Mucosa of stomach (tissue), 1 donor: Measurements from ENCODE around the gene RNFT2.
"Not testable (repeated sequence)": the region's sequence is repeated elsewhere in the genome, so short reads cannot be mapped to it uniquely, and the experiment has no call there.

Source experiments
- H3K27me3 ChIP-seq: one replicate; pipeline ENCODE4 v1.7.0; 2013; ENCODE audit warnings: mild to moderate bottlenecking, low read length; ENCODE audit not compliant: control insufficient read depth, insufficient read depth
- H3K36me3 ChIP-seq: one replicate; pipeline ENCODE4 v1.7.0; 2013; ENCODE audit warnings: low read length; ENCODE audit not compliant: control insufficient read depth, insufficient read depth
- H3K4me1 ChIP-seq: one replicate; pipeline ENCODE4 v1.7.0; 2013; ENCODE audit warnings: mild to moderate bottlenecking, low read length; ENCODE audit not compliant: control insufficient read depth, insufficient read depth
- H3K4me3 ChIP-seq: one replicate; pipeline ENCODE4 v1.7.0; 2013; ENCODE audit warnings: low read length
- H3K9ac ChIP-seq: one replicate; pipeline ENCODE4 v1.7.0; 2013; ENCODE audit warnings: mild to moderate bottlenecking, low read length, moderate library complexity
- H3K9me3 ChIP-seq: one replicate; pipeline ENCODE4 v1.7.0; 2013; ENCODE audit warnings: mild to moderate bottlenecking, low read length, moderate library complexity; ENCODE audit not compliant: control insufficient read depth
- donor health status: Pancreatic carcinoma.

The RNFT2 gene

GRCh38 chr12:116761499-116761898 is 23.4 kb downstream of the RNFT2 start:
- no peak overlapping the region for H3K4me3 ChIP-seq
- H3K9me3 ChIP-seq, result no peaks in the 10 kb centered on the region
- H3K9ac ChIP-seq, result no peak overlapping the region
- H3K27me3 ChIP-seq, result no peaks in the 10 kb centered on the region
- no peaks in the 10 kb centered on the region for H3K36me3 ChIP-seq
- H3K4me1 ChIP-seq, result no peaks in the 10 kb centered on the region

- Histone ChIP-seq H3K4me3 (no peak overlapping the region), H3K4me1 (no peaks in the 10 kb centered on the region), H3K9ac (no peak overlapping the region), H3K27me3 (no peaks in the 10 kb centered on the region), H3K9me3 (no peaks in the 10 kb centered on the region), H3K36me3 (no peaks in the 10 kb centered on the region)
These were observed 27.2 kb downstream of the RNFT2 start for GRCh38 chr12:116765271-116765670.

- H3K4me1 ChIP-seq, result no peaks in the 10 kb centered on the region
- H3K36me3 ChIP-seq, result no peaks in the 10 kb centered on the region
- no peaks in the 10 kb centered on the region for H3K27me3 ChIP-seq
- no peak overlapping the region for H3K9ac ChIP-seq
- no peak overlapping the region for H3K4me3 ChIP-seq
- no peaks in the 10 kb centered on the region for H3K9me3 ChIP-seq
These were observed 28.2 kb downstream of the RNFT2 start for GRCh38 chr12:116766285-116766684.

- no peak overlapping the region for H3K4me3 ChIP-seq
- no peaks in the 10 kb centered on the region for H3K36me3 ChIP-seq
- H3K9me3 ChIP-seq, result no peaks in the 10 kb centered on the region
- no peak overlapping the region for H3K9ac ChIP-seq
- no peaks in the 10 kb centered on the region for H3K27me3 ChIP-seq
- no peaks in the 10 kb centered on the region for H3K4me1 ChIP-seq
These were observed 28.6 kb downstream of the RNFT2 start for GRCh38 chr12:116766746-116767145.

- Histone ChIP-seq H3K27me3 (no peaks in the 10 kb centered on the region), H3K9ac (no peak overlapping the region), H3K4me1 (no peaks in the 10 kb centered on the region), H3K9me3 (no peaks in the 10 kb centered on the region), H3K4me3 (no peak overlapping the region), H3K36me3 (no peaks in the 10 kb centered on the region)
These were observed 33.5 kb downstream of the RNFT2 start for GRCh38 chr12:116771651-116772050.

GRCh38 chr12:116773276-116773731 is 35.2 kb downstream of the RNFT2 start:
- no peak overlapping the region for H3K4me3 ChIP-seq
- no peak overlapping the region for H3K9ac ChIP-seq
- no peaks in the 10 kb centered on the region for H3K4me1 ChIP-seq
- H3K9me3 ChIP-seq, result no peaks in the 10 kb centered on the region
- no peaks in the 10 kb centered on the region for H3K27me3 ChIP-seq
- H3K36me3 ChIP-seq, result no peaks in the 10 kb centered on the region

- Histone ChIP-seq H3K27me3 (no peaks in the 10 kb centered on the region), H3K4me1 (no peaks in the 10 kb centered on the region), H3K4me3 (no peak overlapping the region), H3K9me3 (no peaks in the 10 kb centered on the region), H3K9ac (no peak overlapping the region), H3K36me3 (no peaks in the 10 kb centered on the region)
These were observed 35.9 kb downstream of the RNFT2 start for GRCh38 chr12:116774020-116774419.

- Histone ChIP-seq H3K9me3 (no peaks in the 10 kb centered on the region), H3K36me3 (no peaks in the 10 kb centered on the region), H3K4me3 (no peak overlapping the region), H3K4me1 (no peaks in the 10 kb centered on the region), H3K27me3 (no peaks in the 10 kb centered on the region), H3K9ac (no peak overlapping the region)
These were observed 39.1 kb downstream of the RNFT2 start for GRCh38 chr12:116777245-116777644.

GRCh38 chr12:116779597-116779996 is 41.5 kb downstream of the RNFT2 start:
- no peaks in the 10 kb centered on the region for H3K9me3 ChIP-seq
- no peak overlapping the region for H3K4me3 ChIP-seq
- H3K36me3 ChIP-seq, result no peaks in the 10 kb centered on the region
- no peaks in the 10 kb centered on the region for H3K4me1 ChIP-seq
- no peaks in the 10 kb centered on the region for H3K27me3 ChIP-seq
- H3K9ac ChIP-seq, result no peak overlapping the region

GRCh38 chr12:116780942-116781341 is 42.8 kb downstream of the RNFT2 start:
- Histone ChIP-seq H3K4me3 (no peak overlapping the region), H3K36me3 (no peaks in the 10 kb centered on the region), H3K9me3 (no peaks in the 10 kb centered on the region), H3K9ac (no peak overlapping the region), H3K27me3 (no peaks in the 10 kb centered on the region), H3K4me1 (no peaks in the 10 kb centered on the region)

- Histone ChIP-seq H3K9ac (no peak overlapping the region), H3K9me3 (no peaks in the 10 kb centered on the region), H3K4me3 (no peak overlapping the region)
These were observed 45.6 kb downstream of the RNFT2 start for GRCh38 chr12:116783525-116784237.

GRCh38 chr12:116784238-116784612 is 46.1 kb downstream of the RNFT2 start:
- no peaks in the 10 kb centered on the region for H3K4me1 ChIP-seq
- no peak overlapping the region for H3K9ac ChIP-seq
- H3K4me3 ChIP-seq, result no peak overlapping the region
- no peaks in the 10 kb centered on the region for H3K36me3 ChIP-seq
- no peaks in the 10 kb centered on the region for H3K27me3 ChIP-seq
- H3K9me3 ChIP-seq, result no peaks in the 10 kb centered on the region

More at GRCh38 chr12:116783525-116784237, 45.6 kb downstream of the RNFT2 start:
- H3K36me3 ChIP-seq, result no peaks in the 10 kb centered on the region
- no peaks in the 10 kb centered on the region for H3K4me1 ChIP-seq
- H3K27me3 ChIP-seq, result no peaks in the 10 kb centered on the region

GRCh38 chr12:116789562-116789961 is 51.4 kb downstream of the RNFT2 start:
- H3K36me3 ChIP-seq, H3K9me3 ChIP-seq: not testable (repeated sequence)

More at GRCh38 chr12:116789562-116789961, 51.4 kb downstream of the RNFT2 start:
- H3K27me3 ChIP-seq, H3K4me1 ChIP-seq, H3K9ac ChIP-seq, H3K4me3 ChIP-seq: not testable (repeated sequence)
